GM10266 (cell line): ENCODE measurements around the gene STK32C.

Source experiments
- DNase-seq: peaks from one replicate; pipeline ENCODE4 v3.0.0; 2012; ENCODE audit errors: extremely low spot score
- CTCF ChIP-seq: IDR thresholded peaks from 2 replicates; pipeline ENCODE4 v1.5.1; 2012; ENCODE audit warnings: mild to moderate bottlenecking, low read depth; ENCODE audit not compliant: control insufficient read depth, insufficient read depth; ENCODE audit errors: missing control alignments

Gene STK32C

GRCh38 chr10:132197271-132198067, 110.3 kb downstream of the STK32C start:
- TF ChIP-seq CTCF, result no peak
- DNase-seq, result no peak

GRCh38 chr10:132196178-132197113, 111.3 kb downstream of the STK32C start:
- TF ChIP-seq CTCF, result no peak
- DNase-seq, result no peak

GRCh38 chr10:132195366-132196075, 112.2 kb downstream of the STK32C start:
- no peak for DNase-seq
- TF ChIP-seq CTCF, result no peak

GRCh38 chr10:132194726-132195125, 113.0 kb downstream of the STK32C start:
- no peak for DNase-seq
- TF ChIP-seq CTCF, result no peak

- TF ChIP-seq CTCF, result no peak
- DNase-seq, result no peak
Observed at GRCh38 chr10:132193907-132194552, 113.7 kb downstream of the STK32C start.

GRCh38 chr10:132192991-132193665, 114.6 kb downstream of the STK32C start:
- DNase-seq, result no peak
- TF ChIP-seq CTCF, result no peak
